ENCODE measurements around the gene HPF1.

DNA sequence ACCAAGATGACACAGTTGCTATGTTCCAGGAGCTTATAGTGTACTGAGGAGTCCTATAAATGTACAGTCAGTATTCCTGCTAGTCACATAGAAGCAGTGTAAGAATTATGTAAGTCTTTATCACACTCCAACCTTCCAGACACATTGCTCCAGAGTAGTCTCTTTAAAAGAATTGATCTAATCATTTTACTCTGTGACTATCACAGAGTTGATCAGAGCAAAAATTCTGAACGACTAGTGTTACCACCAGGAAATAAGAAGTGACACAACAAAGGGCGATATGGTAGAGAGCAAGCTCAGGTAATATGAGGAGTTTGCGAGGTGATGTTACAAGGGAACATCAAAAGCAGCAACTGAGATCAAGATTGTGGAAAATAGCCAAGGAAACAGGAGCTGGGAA lies 9.0 kb upstream of the HPF1 start:
- no peak for TF ChIP-seq CTCF (IDR thresholded peaks at IDR 0.05)
- no peak for TF ChIP-seq POLR2AphosphoS5 (IDR thresholded peaks at IDR 0.05)

Data from breast epithelium (tissue), 3 donors.